Smooth muscle cell (in vitro differentiated cells): Measurements from ENCODE around the gene TDRD1. TPM values are rescaled to one million over a fixed set of nuclear protein-coding genes. Genes with fewer than 3 reads are reported as not detected.

Source experiments
- DNase-seq: peaks from one replicate; lab custom pipeline; 2025; ENCODE audit not compliant: unreplicated experiment; lab: John Stamatoyannopoulos, UW
- H2AFZ ChIP-seq: fragments of 200-600 bp; sonication (generic); 2 replicates; pipeline ENCODE4 v1.6.0; 2016; ENCODE audit warnings: antibody characterized with exemption, low read depth, mild to moderate bottlenecking
- H3F3A ChIP-seq: fragments of 200-600 bp; sonication (generic); 2 replicates; pipeline ENCODE4 v1.6.0; 2017; ENCODE audit warnings: antibody characterized with exemption, low read depth
- H3K27ac ChIP-seq: fragments of 200-600 bp; sonication (generic); 2 replicates; pipeline ENCODE4 v1.5.1; 2016; ENCODE audit warnings: low read depth, mild to moderate bottlenecking
- H3K27me3 ChIP-seq: fragments of 200-600 bp; sonication (generic); 2 replicates; pipeline ENCODE4 v1.6.1; 2016; ENCODE audit warnings: low read depth, mild to moderate bottlenecking
- H3K36me3 ChIP-seq: fragments of 200-600 bp; sonication (generic); 2 replicates; pipeline ENCODE4 v1.5.1; 2016; ENCODE audit warnings: low read depth
- H3K4me1 ChIP-seq: fragments of 200-600 bp; sonication (generic); 2 replicates; pipeline ENCODE4 v1.5.1; 2016; ENCODE audit warnings: low read depth
- H3K4me2 ChIP-seq: fragments of 200-600 bp; sonication (generic); 2 replicates; pipeline ENCODE4 v1.6.0; 2016; ENCODE audit warnings: mild to moderate bottlenecking
- H3K4me3 ChIP-seq: fragments of 200-600 bp; sonication (generic); 2 replicates; pipeline ENCODE4 v1.5.1; 2016; ENCODE audit warnings: mild to moderate bottlenecking
- H3K79me2 ChIP-seq: fragments of 200-600 bp; sonication (generic); 2 replicates; pipeline ENCODE4 v1.6.0; 2016; ENCODE audit warnings: low read depth, mild to moderate bottlenecking
- H3K9ac ChIP-seq: fragments of 200-600 bp; sonication (generic); 2 replicates; pipeline ENCODE4 v1.6.0; 2016; ENCODE audit warnings: low read depth
- H3K9me3 ChIP-seq: fragments of 200-600 bp; sonication (generic); replicated peaks from 2 replicates; pipeline ENCODE4 v1.5.1; 2016; ENCODE audit warnings: low read depth
- H4K20me1 ChIP-seq: fragments of 200-600 bp; sonication (generic); 2 replicates; pipeline ENCODE4 v1.6.0; 2016; ENCODE audit warnings: low read depth
- CTCF ChIP-seq: fragments of 200-600 bp; sonication (generic); IDR thresholded peaks from 2 replicates; pipeline ENCODE4 v1.5.1; 2017; ENCODE audit warnings: borderline replicate concordance, mild to moderate bottlenecking, antibody characterized with exemption; ENCODE audit not compliant: insufficient read depth, poor library complexity, severe bottlenecking
- WGBS: methylation state at CpG from one replicate; pipeline ENCODE4 v1.1.7; 2016; ENCODE audit warnings: low lambda C conversion rate; 5-methylcytosine and 5-hydroxymethylcytosine counted together
- polyA plus RNA-seq: library from polyadenylated mRNA; unstranded; fragments of >200 nt; fragmentation: Nextera tagmentation; extraction: Ambion mirVana; gene quantifications from 2 replicates; pipeline ENCODE4 v1.2.1, GENCODE V29; 2016
- total RNA-seq: library from RNA; depleted of rRNA; stranded (reverse); fragments of >200 nt; gene quantifications from 2 replicates; pipeline ENCODE4 v1.2.3, GENCODE V29; 2014

The TDRD1 gene, protein sequence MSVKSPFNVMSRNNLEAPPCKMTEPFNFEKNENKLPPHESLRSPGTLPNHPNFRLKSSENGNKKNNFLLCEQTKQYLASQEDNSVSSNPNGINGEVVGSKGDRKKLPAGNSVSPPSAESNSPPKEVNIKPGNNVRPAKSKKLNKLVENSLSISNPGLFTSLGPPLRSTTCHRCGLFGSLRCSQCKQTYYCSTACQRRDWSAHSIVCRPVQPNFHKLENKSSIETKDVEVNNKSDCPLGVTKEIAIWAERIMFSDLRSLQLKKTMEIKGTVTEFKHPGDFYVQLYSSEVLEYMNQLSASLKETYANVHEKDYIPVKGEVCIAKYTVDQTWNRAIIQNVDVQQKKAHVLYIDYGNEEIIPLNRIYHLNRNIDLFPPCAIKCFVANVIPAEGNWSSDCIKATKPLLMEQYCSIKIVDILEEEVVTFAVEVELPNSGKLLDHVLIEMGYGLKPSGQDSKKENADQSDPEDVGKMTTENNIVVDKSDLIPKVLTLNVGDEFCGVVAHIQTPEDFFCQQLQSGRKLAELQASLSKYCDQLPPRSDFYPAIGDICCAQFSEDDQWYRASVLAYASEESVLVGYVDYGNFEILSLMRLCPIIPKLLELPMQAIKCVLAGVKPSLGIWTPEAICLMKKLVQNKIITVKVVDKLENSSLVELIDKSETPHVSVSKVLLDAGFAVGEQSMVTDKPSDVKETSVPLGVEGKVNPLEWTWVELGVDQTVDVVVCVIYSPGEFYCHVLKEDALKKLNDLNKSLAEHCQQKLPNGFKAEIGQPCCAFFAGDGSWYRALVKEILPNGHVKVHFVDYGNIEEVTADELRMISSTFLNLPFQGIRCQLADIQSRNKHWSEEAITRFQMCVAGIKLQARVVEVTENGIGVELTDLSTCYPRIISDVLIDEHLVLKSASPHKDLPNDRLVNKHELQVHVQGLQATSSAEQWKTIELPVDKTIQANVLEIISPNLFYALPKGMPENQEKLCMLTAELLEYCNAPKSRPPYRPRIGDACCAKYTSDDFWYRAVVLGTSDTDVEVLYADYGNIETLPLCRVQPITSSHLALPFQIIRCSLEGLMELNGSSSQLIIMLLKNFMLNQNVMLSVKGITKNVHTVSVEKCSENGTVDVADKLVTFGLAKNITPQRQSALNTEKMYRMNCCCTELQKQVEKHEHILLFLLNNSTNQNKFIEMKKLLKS
- total RNA-seq: not detected in 2 replicates
- 0.08 TPM in 1 of 2 replicates, not detected in the other for polyA plus RNA-seq

DNA sequence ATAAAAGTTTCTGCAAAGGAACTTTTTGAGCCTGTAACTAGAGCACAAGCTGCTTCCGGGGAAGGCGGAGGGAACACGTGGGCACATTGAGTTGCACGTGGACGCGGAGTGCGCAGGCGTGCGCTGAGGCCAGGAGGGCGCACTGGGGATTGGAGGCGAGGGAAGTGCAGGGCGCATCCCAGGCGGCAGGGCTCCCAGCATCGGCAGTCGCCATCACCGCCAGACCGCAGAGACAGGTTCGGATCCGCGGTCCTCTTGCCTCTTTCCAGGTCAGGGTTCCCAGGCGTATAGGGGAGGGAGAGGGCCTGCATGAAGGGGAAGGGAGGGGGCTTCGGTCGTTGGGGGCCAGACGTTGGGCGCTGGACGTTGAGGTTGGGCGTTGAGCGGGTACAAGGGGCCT, at the start of gene TDRD1:
Gene TDRD1 (plus strand): TSS at position 206 of the 400 bp plus-strand sequence. CDS start 8,479 bp downstream, outside the sequence.
- H3K4me1 ChIP-seq: peaks cover 3% of the 10 kb centered on the region
- 76% methylated on average over 26 of the region's 28 CpGs for WGBS

DNA sequence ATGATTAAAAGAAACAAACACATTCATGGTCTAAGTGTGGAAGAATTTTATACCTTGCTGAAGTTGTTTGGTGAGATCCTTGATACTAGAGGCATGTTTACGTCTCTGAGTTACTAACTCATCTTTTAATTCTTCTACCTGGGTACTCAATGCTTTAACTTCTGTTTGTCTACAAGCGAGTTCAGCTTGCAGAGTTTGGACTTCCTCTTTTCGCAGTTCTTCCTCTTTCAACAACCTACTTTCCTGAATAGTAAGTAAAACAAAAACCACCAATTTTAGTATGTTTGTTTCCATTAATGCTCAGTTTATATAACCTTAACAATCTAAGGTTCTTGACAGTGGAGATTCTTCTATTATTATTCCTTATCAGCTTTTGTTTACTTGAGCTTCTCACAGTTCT, 48.1 kb upstream of the TDRD1 start:
- Histone ChIP-seq H3K27me3 (no peaks in the 10 kb centered on the region), H3K4me1 (no peaks in the 10 kb centered on the region), H2AFZ (no peak overlapping the region), H3F3A (no peaks in the 10 kb centered on the region), H4K20me1 (no peaks in the 10 kb centered on the region), H3K36me3 (peaks cover 51% of the 10 kb centered on the region), H3K9me3 (no peaks in the 10 kb centered on the region), H3K4me3 (no peak overlapping the region), H3K9ac (no peak overlapping the region), H3K79me2 (no peaks in the 10 kb centered on the region), H3K4me2 (no peak overlapping the region), H3K27ac (no peak overlapping the region)
- DNase-seq: no peak
- 100% methylated on average over 3 of the region's 3 CpGs for WGBS
- TF ChIP-seq CTCF: no peak

More for the DNA sequence above, at the start of gene TDRD1:
- H3F3A ChIP-seq: no peaks in the 10 kb centered on the region
- H3K36me3 ChIP-seq: no peaks in the 10 kb centered on the region
- H3K27me3 ChIP-seq: no peaks in the 10 kb centered on the region
- H3K4me2 ChIP-seq: no peak within 1 kb of the TSS
- no peaks in the 10 kb centered on the region for H3K9me3 ChIP-seq
- peaks cover under 1% of the 10 kb centered on the region for H3K79me2 ChIP-seq
- no peak for DNase-seq
- TF ChIP-seq CTCF: no peak
- no peaks in the 10 kb centered on the region for H4K20me1 ChIP-seq
- H3K27ac ChIP-seq: no peak within 1 kb of the TSS
- H3K4me3 ChIP-seq: no peak within 1 kb of the TSS
- no peak within 1 kb of the TSS for H2AFZ ChIP-seq
- H3K9ac ChIP-seq: no peak within 1 kb of the TSS

DNA sequence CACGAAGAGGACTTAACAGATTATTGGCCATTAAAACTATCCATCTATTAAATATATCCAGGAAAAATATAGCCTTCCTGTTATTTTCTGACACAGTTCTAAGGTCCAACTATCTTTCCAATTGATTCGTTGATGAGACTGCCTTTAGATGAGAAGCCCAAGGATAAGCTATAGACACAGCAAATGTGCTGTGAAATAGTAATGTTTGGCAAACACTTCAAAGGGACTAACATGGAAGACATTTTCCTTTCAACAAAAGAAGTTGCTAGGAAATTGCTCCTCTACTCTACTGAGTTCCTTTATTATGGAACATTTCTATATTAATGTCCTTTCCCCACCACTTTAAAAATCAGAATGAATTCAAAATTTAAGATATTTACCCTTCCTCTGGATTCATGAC, 43.7 kb upstream of the TDRD1 start:
- no peak overlapping the region for H2AFZ ChIP-seq
- H4K20me1 ChIP-seq: no peaks in the 10 kb centered on the region
- no peak for DNase-seq
- H3F3A ChIP-seq: no peaks in the 10 kb centered on the region
- no peak for TF ChIP-seq CTCF
- H3K4me3 ChIP-seq: no peak overlapping the region
- no peaks in the 10 kb centered on the region for H3K9me3 ChIP-seq
- H3K36me3 ChIP-seq: peaks cover 37% of the 10 kb centered on the region
- no peak overlapping the region for H3K9ac ChIP-seq
- no peak overlapping the region for H3K4me2 ChIP-seq
- H3K79me2 ChIP-seq: no peaks in the 10 kb centered on the region
- H3K27ac ChIP-seq: no peak overlapping the region
- H3K4me1 ChIP-seq: no peaks in the 10 kb centered on the region
- 98% methylated on average over 2 of the region's 2 CpGs for WGBS
- no peaks in the 10 kb centered on the region for H3K27me3 ChIP-seq
